ENCODE measurements around the gene GGA2. TPM values are rescaled to one million over a fixed set of nuclear protein-coding genes. Genes with fewer than 3 reads are reported as not detected.

Gene GGA2, protein sequence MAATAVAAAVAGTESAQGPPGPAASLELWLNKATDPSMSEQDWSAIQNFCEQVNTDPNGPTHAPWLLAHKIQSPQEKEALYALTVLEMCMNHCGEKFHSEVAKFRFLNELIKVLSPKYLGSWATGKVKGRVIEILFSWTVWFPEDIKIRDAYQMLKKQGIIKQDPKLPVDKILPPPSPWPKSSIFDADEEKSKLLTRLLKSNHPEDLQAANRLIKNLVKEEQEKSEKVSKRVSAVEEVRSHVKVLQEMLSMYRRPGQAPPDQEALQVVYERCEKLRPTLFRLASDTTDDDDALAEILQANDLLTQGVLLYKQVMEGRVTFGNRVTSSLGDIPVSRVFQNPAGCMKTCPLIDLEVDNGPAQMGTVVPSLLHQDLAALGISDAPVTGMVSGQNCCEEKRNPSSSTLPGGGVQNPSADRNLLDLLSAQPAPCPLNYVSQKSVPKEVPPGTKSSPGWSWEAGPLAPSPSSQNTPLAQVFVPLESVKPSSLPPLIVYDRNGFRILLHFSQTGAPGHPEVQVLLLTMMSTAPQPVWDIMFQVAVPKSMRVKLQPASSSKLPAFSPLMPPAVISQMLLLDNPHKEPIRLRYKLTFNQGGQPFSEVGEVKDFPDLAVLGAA
- 39.0 TPM for total RNA-seq

DNA sequence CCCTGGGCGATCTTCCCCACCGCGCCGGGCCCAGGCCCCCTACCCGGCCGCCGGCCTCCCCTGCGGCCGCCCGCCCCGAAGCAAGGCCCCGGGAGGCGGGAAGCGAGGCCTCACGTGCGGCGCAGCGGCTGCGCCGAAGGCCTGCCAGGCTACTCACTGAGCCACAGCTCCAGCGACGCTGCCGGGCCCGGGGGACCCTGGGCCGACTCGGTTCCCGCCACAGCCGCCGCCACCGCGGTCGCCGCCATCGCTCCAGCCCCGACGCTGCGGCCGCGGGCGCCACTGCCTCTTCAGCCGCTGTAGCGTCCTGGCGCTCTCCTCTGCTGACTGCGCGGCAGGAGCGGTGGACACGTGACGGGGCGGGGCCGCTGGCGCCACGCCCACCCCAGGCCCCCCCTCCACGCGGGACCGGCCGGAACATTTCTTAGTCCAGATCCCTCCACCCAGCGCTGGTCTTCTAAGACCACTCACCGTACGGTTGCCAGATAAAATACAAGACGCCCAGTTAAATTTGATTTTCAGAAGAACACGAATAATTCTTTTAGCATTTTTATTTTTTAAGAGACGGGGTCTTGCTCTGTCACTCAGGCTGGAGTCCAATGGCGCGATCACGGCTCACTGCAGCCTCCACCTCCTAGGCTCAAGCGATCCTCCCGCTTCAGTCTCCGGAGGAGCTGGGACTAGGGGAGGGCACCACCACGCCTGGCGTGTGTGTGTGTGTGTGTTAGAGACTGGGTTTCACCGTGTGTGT, at the start of gene GGA2:
Gene GGA2, minus strand, starts transcription at position 331 of the 751 bp plus-strand sequence. Its CDS starts 83 bp downstream, at position 248.
- H3K4me3 ChIP-seq: peak within 1 kb of the TSS; percentile 89 to 98
- no peaks in the 10 kb centered on the region for H3K36me3 ChIP-seq
- H3K27me3 ChIP-seq: no peaks in the 10 kb centered on the region
- intact Hi-C loops (cut with DNase I): no loop called here
- no peaks in the 10 kb centered on the region for H3K9me3 ChIP-seq
- H3K4me1 ChIP-seq: peaks cover 40% of the 10 kb centered on the region
- peak within 1 kb of the TSS; percentile 93 for H3K27ac ChIP-seq
- no peak for DNase-seq (ENCODE audit: extremely low spot score in 2 of 2)
- TF ChIP-seq, protein P1, sequence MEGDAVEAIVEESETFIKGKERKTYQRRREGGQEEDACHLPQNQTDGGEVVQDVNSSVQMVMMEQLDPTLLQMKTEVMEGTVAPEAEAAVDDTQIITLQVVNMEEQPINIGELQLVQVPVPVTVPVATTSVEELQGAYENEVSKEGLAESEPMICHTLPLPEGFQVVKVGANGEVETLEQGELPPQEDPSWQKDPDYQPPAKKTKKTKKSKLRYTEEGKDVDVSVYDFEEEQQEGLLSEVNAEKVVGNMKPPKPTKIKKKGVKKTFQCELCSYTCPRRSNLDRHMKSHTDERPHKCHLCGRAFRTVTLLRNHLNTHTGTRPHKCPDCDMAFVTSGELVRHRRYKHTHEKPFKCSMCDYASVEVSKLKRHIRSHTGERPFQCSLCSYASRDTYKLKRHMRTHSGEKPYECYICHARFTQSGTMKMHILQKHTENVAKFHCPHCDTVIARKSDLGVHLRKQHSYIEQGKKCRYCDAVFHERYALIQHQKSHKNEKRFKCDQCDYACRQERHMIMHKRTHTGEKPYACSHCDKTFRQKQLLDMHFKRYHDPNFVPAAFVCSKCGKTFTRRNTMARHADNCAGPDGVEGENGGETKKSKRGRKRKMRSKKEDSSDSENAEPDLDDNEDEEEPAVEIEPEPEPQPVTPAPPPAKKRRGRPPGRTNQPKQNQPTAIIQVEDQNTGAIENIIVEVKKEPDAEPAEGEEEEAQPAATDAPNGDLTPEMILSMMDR (IDR thresholded peaks at IDR 0.05): no peak
- TF ChIP-seq POLR2AphosphoS5 (IDR thresholded peaks at IDR 0.05; ENCODE audit: insufficient read depth in 1 of 2, low read depth in 1 of 2) (peak in 1 of 2 donors; percentile 86), POLR2A (IDR thresholded peaks at IDR 0.05) (peak; percentile 13 to 95)

DNA sequence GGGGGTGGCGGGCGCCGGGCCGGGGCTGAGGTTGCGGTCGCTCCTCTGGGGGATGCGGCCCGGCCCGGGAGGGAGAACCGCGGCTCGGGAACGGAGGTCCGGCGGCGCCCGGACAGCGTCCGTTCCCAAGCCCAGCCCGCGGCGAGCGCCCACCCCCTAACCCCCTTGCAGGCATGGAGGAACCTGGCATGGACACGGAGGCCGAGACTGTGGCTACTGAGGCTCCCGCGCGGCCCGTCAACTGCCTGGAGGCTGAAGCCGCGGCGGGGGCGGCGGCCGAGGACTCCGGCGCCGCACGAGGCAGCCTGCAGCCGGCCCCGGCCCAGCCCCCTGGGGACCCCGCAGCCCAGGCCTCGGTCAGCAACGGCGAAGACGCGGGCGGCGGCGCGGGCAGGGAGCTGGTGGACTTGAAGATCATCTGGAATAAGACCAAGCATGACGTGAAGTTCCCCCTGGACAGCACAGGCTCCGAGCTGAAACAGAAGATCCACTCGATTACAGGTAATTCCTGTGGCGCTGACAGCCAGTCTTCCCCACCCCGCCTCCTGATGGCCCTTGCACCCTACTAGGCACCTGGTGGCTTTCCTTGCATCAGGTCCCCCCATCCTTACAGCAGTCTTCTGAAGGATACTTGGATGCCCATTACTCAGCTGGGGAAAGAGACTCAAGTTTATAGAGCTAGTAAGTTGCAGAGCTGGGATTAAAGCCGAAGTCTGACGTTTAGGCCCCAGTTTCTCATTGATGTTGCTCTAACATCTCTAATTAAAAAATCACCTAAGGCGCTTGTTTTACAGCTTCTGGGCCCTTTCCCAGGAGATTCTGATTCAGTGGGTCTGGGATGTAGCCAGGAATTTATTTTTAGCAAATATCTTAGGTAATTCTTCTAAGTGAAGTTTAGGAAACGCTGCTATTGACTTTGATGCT, 47.7 kb upstream of the GGA2 start:
- Histone ChIP-seq H3K27me3 (no peaks in the 10 kb centered on the region), H3K9me3 (no peaks in the 10 kb centered on the region), H3K36me3 (peaks cover under 1 to 31% of the 10 kb centered on the region in 2 donors), H3K4me3 (peak overlapping the region; percentile 78 to 86), H3K4me1 (peaks cover 42% of the 10 kb centered on the region), H3K27ac (peak overlapping the region; percentile 91)
- TF ChIP-seq POLR2AphosphoS5 (IDR thresholded peaks at IDR 0.05; ENCODE audit: insufficient read depth in 1 of 2, low read depth in 1 of 2): no peak
- TF ChIP-seq POLR2A (IDR thresholded peaks at IDR 0.05): peak in 1 of 2 donors; percentile 13
- TF ChIP-seq, protein P1 (IDR thresholded peaks at IDR 0.05): no peak
- peak in 1 of 2 donors; percentile 87 for DNase-seq (ENCODE audit: extremely low spot score in 2 of 2)
- intact Hi-C loops (cut with DNase I): no loop called here

DNA sequence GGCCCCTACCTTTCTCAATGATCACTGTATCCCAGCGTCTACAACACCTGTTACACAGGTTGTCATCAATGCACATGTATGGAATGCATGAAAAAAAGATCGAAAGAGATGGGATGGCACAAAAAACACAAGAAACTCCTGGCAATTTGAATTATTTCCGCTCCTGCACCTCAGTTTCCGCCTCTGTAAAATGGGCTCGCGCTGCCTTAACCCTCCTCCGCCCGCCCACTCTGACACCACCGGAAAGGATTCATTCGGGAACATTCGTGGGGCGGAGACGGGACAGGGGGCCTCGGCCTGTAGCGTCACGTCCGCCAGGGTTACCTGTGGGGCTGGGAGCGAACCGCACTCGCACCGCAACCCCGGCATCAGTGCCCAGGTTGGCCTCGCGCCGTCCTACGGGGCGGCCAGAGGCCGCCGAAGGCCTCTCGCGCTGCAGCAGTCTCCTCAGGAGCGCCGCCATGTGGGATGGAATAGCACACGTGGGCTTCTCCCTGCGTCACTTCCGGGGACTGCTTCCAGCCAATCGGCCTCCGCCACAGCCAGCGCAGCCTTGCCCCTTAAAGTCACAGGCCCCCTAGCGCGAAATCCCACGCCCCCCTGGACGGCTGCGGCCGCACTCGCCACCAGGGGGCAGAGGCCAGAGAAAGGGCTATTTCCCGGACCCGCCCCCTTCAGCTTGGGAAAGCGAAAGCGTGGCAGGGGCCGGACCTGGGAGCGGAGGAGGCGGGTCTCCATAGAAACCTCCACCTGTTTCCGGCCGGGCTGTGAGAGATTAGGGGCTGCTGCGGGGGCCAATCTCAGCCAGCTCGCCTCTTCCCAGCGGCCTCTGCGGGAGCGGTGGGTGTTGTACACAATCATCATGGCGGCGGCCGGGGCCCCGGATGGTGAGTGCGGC, 46.8 kb upstream of the GGA2 start, which contains the start of the genes EARS2 and UBFD1:
Gene EARS2, minus strand, starts transcription at position 470 of the 898 bp plus-strand sequence. Its CDS starts 7 bp downstream, at position 463.
Gene UBFD1, plus strand, starts transcription at position 847 of the 898 bp plus-strand sequence. Its CDS starts 16 bp downstream, at position 863.
- Histone ChIP-seq H3K27ac (peak within 1 kb of the TSS; percentile 91), H3K36me3 (peaks cover 0 to 31% of the 10 kb centered on the region in 2 donors), H3K9me3 (no peaks in the 10 kb centered on the region), H3K27me3 (no peaks in the 10 kb centered on the region), H3K4me3 (peak within 1 kb of the TSS; percentile 78 to 86), H3K4me1 (peaks cover 42% of the 10 kb centered on the region)
- intact Hi-C loops (cut with DNase I): no loop called here
- peak; percentile 97 to 98 for DNase-seq (ENCODE audit: extremely low spot score in 2 of 2)
- TF ChIP-seq POLR2AphosphoS5 (IDR thresholded peaks at IDR 0.05; ENCODE audit: insufficient read depth in 1 of 2, low read depth in 1 of 2) (peak; percentile 92 to 96), POLR2A (IDR thresholded peaks at IDR 0.05) (no peak)
- TF ChIP-seq, protein P1 (IDR thresholded peaks at IDR 0.05): peak; percentile 65 to 91 (median 67)
